Chondrocyte (in vitro differentiated cells): ENCODE data around the gene GBX2. TPM values are rescaled to one million over a fixed set of nuclear protein-coding genes. Genes with fewer than 3 reads are reported as not detected.
A peak's percentile ranks its signal among the peaks of the same experiment; 100 is the strongest.

ENCODE experiments used
- DNase-seq: peaks from one replicate; pipeline ENCODE4 v3.0.0; 2021; ENCODE audit warnings: mixed read lengths, low spot score
- H3K27ac Mint-ChIP-seq: one replicate; pipeline ENCODE4 v1.8.0; 2021; ENCODE audit warnings: mild to moderate bottlenecking, moderate library complexity, mixed read lengths; ENCODE audit not compliant: unreplicated experiment
- H3K27me3 Mint-ChIP-seq: 2 replicates; pipeline ENCODE4 v1.8.0; 2021; ENCODE audit warnings: low read depth, mixed read lengths
- H3K36me3 Mint-ChIP-seq: 2 replicates; pipeline ENCODE4 v1.8.0; 2021; ENCODE audit warnings: low read depth, mixed read lengths
- H3K4me1 Mint-ChIP-seq: 2 replicates; pipeline ENCODE4 v1.8.0; 2021; ENCODE audit warnings: low read depth, mild to moderate bottlenecking, mixed read lengths
- H3K4me3 Mint-ChIP-seq: one replicate; pipeline ENCODE4 v1.8.0; 2021; ENCODE audit warnings: mild to moderate bottlenecking, moderate library complexity, mixed read lengths; ENCODE audit not compliant: unreplicated experiment
- H3K9me3 Mint-ChIP-seq: 2 replicates; pipeline ENCODE4 v1.8.0; 2021; ENCODE audit warnings: low read depth, mixed read lengths
- total RNA-seq: library from RNA; stranded (reverse); gene quantifications from 3 replicates; pipeline ENCODE4 v1.2.1, GENCODE V29; 2021
- TF ChIP-seq, protein P1 (sequence below): fragments of 200-600 bp; sonication (generic); IDR thresholded peaks from 2 replicates; pipeline ENCODE4 v1.5.0; 2021; ENCODE audit warnings: antibody characterized with exemption, mild to moderate bottlenecking, moderate library complexity

GBX2 gene
- total RNA-seq, 1 donor from 2014 or later = 16.7 TPM

DNA sequence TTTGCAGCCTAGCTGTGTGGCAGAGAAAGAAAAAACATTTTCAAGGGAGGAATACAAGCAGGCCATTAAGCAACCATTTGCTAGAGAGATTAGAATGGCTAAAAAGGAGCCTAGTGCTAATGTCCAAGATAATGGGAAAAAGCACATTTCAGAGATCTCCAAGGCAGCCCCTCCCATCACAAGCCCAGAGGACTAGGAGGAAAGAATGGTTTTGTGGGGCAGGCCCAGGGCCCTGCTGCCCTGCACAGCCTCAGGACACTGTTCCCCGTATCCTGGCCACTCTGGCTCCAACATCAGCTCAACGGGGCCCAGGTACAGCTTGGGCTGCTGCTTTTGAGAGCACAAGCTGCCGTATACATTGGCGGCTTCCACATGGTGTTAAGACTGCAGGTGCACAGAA lies 16.5 kb upstream of the GBX2 start:
- H3K27me3 Mint-ChIP-seq = no peaks in the 10 kb centered on the region
- H3K36me3 Mint-ChIP-seq = no peaks in the 10 kb centered on the region
- no peak for DNase-seq
- TF ChIP-seq, protein P1, sequence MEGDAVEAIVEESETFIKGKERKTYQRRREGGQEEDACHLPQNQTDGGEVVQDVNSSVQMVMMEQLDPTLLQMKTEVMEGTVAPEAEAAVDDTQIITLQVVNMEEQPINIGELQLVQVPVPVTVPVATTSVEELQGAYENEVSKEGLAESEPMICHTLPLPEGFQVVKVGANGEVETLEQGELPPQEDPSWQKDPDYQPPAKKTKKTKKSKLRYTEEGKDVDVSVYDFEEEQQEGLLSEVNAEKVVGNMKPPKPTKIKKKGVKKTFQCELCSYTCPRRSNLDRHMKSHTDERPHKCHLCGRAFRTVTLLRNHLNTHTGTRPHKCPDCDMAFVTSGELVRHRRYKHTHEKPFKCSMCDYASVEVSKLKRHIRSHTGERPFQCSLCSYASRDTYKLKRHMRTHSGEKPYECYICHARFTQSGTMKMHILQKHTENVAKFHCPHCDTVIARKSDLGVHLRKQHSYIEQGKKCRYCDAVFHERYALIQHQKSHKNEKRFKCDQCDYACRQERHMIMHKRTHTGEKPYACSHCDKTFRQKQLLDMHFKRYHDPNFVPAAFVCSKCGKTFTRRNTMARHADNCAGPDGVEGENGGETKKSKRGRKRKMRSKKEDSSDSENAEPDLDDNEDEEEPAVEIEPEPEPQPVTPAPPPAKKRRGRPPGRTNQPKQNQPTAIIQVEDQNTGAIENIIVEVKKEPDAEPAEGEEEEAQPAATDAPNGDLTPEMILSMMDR = no peak
- H3K27ac Mint-ChIP-seq = no peak overlapping the region
- no peaks in the 10 kb centered on the region for H3K9me3 Mint-ChIP-seq
- H3K4me1 Mint-ChIP-seq = peaks cover 12% of the 10 kb centered on the region
- no peak overlapping the region for H3K4me3 Mint-ChIP-seq

DNA sequence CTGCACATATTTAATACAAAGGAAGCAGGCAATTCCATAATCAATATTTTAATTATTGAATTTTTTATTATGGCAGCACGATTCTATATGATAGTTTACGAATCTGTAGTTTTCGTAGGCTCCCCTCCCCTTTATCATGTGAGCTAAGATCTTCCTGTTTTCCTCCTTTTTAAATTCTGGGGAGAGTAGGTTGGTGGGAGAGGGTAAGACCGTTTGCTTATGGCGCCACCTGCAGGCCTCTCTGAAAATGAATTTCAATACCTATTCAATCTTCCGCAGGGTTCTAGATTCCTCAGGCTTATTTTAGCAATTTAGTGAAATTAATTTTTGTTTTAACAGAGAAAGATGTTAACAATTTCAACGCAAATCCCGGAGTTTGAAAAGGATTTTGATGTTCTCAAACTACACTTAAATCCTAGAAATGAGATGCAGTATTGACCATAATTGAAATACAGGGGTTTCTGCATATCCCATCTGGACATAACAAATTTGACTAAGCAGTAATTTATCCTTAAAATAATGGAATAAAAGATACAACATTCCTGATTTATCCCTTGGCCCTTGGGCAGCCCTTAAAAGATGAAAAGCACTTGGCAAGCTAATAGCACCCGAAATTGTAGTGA lies 12.8 kb upstream of the GBX2 start:
- Mint-ChIP-seq H3K27ac (peak overlapping the region; percentile 67), H3K36me3 (no peaks in the 10 kb centered on the region), H3K27me3 (no peaks in the 10 kb centered on the region), H3K4me3 (no peak overlapping the region), H3K4me1 (peaks cover 40% of the 10 kb centered on the region), H3K9me3 (no peaks in the 10 kb centered on the region)
- DNase-seq = no peak
- TF ChIP-seq, protein P1 = peak; percentile 95

DNA sequence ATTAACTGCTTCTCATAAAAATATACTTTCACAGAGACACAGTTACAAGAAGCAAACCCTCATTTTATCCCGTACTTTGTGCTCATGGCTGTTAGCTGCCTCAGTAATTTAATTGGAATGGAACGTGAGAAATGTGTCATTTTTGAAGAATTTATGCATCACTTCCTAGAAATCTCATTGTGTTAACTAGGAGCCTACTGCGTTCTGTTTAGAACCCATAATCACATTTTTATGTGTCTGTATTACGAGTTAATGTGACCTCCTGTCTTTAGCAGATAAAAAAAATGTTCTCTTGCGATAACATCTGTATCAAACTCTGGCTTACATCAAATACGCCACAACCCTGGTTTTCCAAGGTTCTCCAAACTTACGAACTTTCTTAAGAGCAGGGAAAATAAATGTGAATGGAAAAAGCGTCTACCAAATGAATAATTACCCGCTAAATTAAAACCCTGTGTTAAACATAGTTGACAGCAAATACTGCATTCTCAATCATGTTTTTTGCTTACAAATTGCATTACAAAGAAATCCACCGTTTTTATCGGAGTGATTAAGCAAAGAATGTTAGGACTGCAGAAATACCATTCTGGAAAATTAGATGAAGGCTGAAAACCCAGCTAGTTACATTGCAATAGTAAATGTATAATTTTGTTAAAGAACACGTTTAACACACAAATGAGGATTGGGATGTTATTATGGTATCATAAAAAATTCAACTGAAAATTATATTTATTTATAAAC lies 12.1 kb upstream of the GBX2 start:
- DNase-seq = no peak
- TF ChIP-seq, protein P1 = no peak
- Mint-ChIP-seq H3K36me3 (no peaks in the 10 kb centered on the region), H3K4me1 (peaks cover 47% of the 10 kb centered on the region), H3K4me3 (peak overlapping the region; percentile 76), H3K9me3 (no peaks in the 10 kb centered on the region), H3K27me3 (no peaks in the 10 kb centered on the region), H3K27ac (peak overlapping the region; percentile 95)

DNA sequence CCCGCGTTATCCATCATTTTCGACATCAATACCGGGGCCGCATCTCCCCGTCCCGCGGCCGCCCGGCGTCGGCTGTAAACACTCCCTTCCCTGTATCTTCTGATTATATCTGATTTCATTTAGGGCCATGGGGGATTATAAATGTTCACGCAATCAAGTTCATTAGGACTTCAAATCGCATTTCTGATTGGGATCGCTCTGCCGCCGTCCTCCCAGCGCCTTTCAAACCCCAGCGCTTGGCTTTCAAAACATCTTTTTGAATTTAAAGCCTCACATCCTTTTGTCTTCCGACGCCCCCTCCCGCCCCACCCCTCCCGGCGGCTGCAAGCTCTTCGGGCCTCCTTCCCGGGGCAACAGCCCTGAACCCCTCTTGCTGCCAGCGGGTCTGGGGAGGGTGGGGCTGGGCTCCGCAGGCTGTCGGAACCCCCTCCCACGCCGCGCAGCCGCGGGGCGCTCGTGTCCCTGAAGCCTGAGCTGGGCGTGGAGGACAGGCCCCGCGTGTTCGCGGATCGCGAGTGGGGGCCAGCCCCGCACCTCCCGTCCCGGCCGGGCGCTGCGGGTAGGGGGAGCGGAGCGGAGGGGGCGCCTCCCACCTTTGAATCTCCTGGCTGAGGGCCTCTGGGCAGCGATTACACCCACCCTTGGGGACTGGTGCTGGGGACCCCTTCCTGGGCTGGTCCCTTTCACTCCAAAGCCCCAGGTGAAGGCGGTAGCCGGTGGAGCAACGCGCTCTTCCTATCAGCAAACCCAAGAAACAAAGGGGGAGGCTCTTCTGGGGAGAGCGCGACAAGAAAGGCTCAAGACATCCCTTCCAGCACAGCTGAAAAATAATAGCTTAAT lies 11.3 kb upstream of the GBX2 start:
- Mint-ChIP-seq H3K27me3 (no peaks in the 10 kb centered on the region), H3K36me3 (no peaks in the 10 kb centered on the region), H3K9me3 (no peaks in the 10 kb centered on the region), H3K4me3 (peak overlapping the region; percentile 76), H3K4me1 (peaks cover 54% of the 10 kb centered on the region), H3K27ac (peak overlapping the region; percentile 95)
- DNase-seq = no peak
- TF ChIP-seq, protein P1 = no peak

DNA sequence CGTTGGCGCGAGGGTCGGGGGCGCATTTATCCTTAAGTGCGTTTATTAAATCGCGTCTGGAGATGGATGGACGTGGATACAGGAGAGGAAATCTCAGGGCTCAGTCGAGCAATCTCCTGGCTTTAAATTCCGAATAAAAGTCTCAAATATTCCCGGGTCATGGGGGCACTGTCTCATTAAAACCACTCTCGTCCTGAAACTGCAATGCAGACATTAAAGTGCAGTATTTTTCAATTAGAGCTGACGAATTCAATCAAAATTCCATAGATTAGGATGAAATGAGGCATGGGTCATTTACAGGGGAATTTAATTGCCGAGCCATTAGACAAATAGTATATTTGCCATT lies 10.7 kb upstream of the GBX2 start:
- Mint-ChIP-seq H3K4me1 (peaks cover 60% of the 10 kb centered on the region), H3K27me3 (no peaks in the 10 kb centered on the region)
- DNase-seq = no peak

More for the DNA sequence above, 10.7 kb upstream of the GBX2 start:
- TF ChIP-seq, protein P1 = no peak
- Mint-ChIP-seq H3K4me3 (peak overlapping the region; percentile 67), H3K27ac (peak overlapping the region; percentile 70), H3K9me3 (no peaks in the 10 kb centered on the region), H3K36me3 (no peaks in the 10 kb centered on the region)
